Peyer's patch (tissue), 4 donors: ENCODE measurements around the gene ZNF518A.

ENCODE experiments used
- CTCF ChIP-seq, 6 experiments: fragments of 450-650 bp in 4 of 6; fragments of 200-600 bp in 2 of 6; sonication (generic) in 1 of 6; IDR thresholded peaks; one replicate each; pipeline ENCODE4 v1.5.1; 2017 to 2019; ENCODE audit warnings: antibody characterized with exemption in 6 of 6, mild to moderate bottlenecking in 3 of 6, moderate library complexity in 1 of 6
- POLR2A ChIP-seq, 2 donors: fragments of 450-650 bp; IDR thresholded peaks; one replicate each; pipeline ENCODE4 v1.5.1; 2017; ENCODE audit warnings: antibody characterized with exemption in 2 of 2, mild to moderate bottlenecking in 2 of 2, moderate library complexity in 2 of 2

- TF ChIP-seq CTCF (IDR thresholded peaks at IDR 0.05): no peak
- no peak for TF ChIP-seq POLR2A (IDR thresholded peaks at IDR 0.05)
These were observed 42.6 kb downstream of the ZNF518A start for GRCh38 chr10:96172666-96173065.
